IPS-15b (cell line): ENCODE results near the gene EIF4E1B.

Experiments used
- H3K27me3 ChIP-seq: one replicate; pipeline ENCODE4 v1.6.1; 2013; ENCODE audit warnings: low read length; ENCODE audit not compliant: control insufficient read depth, insufficient read depth
- H3K36me3 ChIP-seq: one replicate; pipeline ENCODE4 v1.6.1; 2013; ENCODE audit warnings: low read length; ENCODE audit not compliant: control insufficient read depth, insufficient read depth
- H3K4me1 ChIP-seq: one replicate; pipeline ENCODE4 v1.6.1; 2013; ENCODE audit warnings: mild to moderate bottlenecking, low read length; ENCODE audit not compliant: control insufficient read depth, insufficient read depth
- H3K4me3 ChIP-seq: one replicate; pipeline ENCODE4 v1.5.1; 2013; ENCODE audit warnings: low read depth, low read length
- H3K9ac ChIP-seq: one replicate; pipeline ENCODE4 v1.6.1; 2013; ENCODE audit warnings: low read depth, mild to moderate bottlenecking, low read length
- H3K9me3 ChIP-seq: one replicate; pipeline ENCODE4 v1.6.1; 2013; ENCODE audit warnings: mild to moderate bottlenecking, low read length; ENCODE audit not compliant: control insufficient read depth, insufficient read depth

The EIF4E1B gene

GRCh38 chr5:176691524-176691923 lies 61.0 kb downstream of the EIF4E1B start:
- no peak overlapping the region for H3K9ac ChIP-seq
- peaks cover 11% of the 10 kb centered on the region for H3K4me1 ChIP-seq
- H3K36me3 ChIP-seq = no peaks in the 10 kb centered on the region
- H3K4me3 ChIP-seq = no peak overlapping the region
- no peaks in the 10 kb centered on the region for H3K27me3 ChIP-seq
- H3K9me3 ChIP-seq = no peaks in the 10 kb centered on the region

- H3K4me3 ChIP-seq = no peak overlapping the region
- H3K4me1 ChIP-seq = peaks cover 17% of the 10 kb centered on the region
- H3K27me3 ChIP-seq = no peaks in the 10 kb centered on the region
- no peaks in the 10 kb centered on the region for H3K9me3 ChIP-seq
- no peaks in the 10 kb centered on the region for H3K36me3 ChIP-seq
- H3K9ac ChIP-seq = no peak overlapping the region
These were observed 61.9 kb downstream of the EIF4E1B start for GRCh38 chr5:176692326-176692725.

GRCh38 chr5:176692839-176693476 lies 62.5 kb downstream of the EIF4E1B start:
- H3K9me3 ChIP-seq = no peaks in the 10 kb centered on the region
- H3K27me3 ChIP-seq = no peaks in the 10 kb centered on the region
- H3K4me1 ChIP-seq = peaks cover 20% of the 10 kb centered on the region

GRCh38 chr5:176693477-176693851 lies 63.0 kb downstream of the EIF4E1B start:
- no peaks in the 10 kb centered on the region for H3K36me3 ChIP-seq
- H3K27me3 ChIP-seq = no peaks in the 10 kb centered on the region
- no peaks in the 10 kb centered on the region for H3K9me3 ChIP-seq
- H3K4me3 ChIP-seq = no peak overlapping the region
- H3K4me1 ChIP-seq = peaks cover 22% of the 10 kb centered on the region
- H3K9ac ChIP-seq = no peak overlapping the region

More at GRCh38 chr5:176692839-176693476, 62.5 kb downstream of the EIF4E1B start:
- Histone ChIP-seq H3K4me3 (no peak overlapping the region), H3K36me3 (no peaks in the 10 kb centered on the region), H3K9ac (peak overlapping the region; percentile 8)

GRCh38 chr5:176694146-176694545 lies 63.7 kb downstream of the EIF4E1B start:
- Histone ChIP-seq H3K4me3 (no peak overlapping the region), H3K36me3 (no peaks in the 10 kb centered on the region), H3K9me3 (no peaks in the 10 kb centered on the region), H3K4me1 (peaks cover 25% of the 10 kb centered on the region), H3K27me3 (no peaks in the 10 kb centered on the region), H3K9ac (no peak overlapping the region)

GRCh38 chr5:176694631-176695030 lies 64.2 kb downstream of the EIF4E1B start:
- Histone ChIP-seq H3K27me3 (no peaks in the 10 kb centered on the region), H3K4me3 (no peak overlapping the region), H3K9me3 (no peaks in the 10 kb centered on the region), H3K4me1 (peaks cover 25% of the 10 kb centered on the region), H3K9ac (no peak overlapping the region), H3K36me3 (no peaks in the 10 kb centered on the region)

GRCh38 chr5:176695073-176695472 lies 64.6 kb downstream of the EIF4E1B start:
- H3K36me3 ChIP-seq = no peaks in the 10 kb centered on the region
- peaks cover 26% of the 10 kb centered on the region for H3K4me1 ChIP-seq
- H3K4me3 ChIP-seq = no peak overlapping the region
- no peak overlapping the region for H3K9ac ChIP-seq
- H3K9me3 ChIP-seq = no peaks in the 10 kb centered on the region
- no peaks in the 10 kb centered on the region for H3K27me3 ChIP-seq
